HepG2 (cell line): ENCODE results near the gene DDX50.
"Not testable (repeated sequence)": the region's sequence is repeated elsewhere in the genome, so short reads cannot be mapped to it uniquely, and the experiment has no call there.

ENCODE experiments used
- CEBPG ChIP-seq: IDR thresholded peaks from 2 replicates; pipeline ENCODE4 v1.6.1; 2016
- EZH2 ChIP-seq: conservative IDR thresholded peaks from 2 replicates; pipeline ENCODE4 v1.6.1; 2012; ENCODE audit warnings: mild to moderate bottlenecking, low read depth, low read length, moderate library complexity
- NRL ChIP-seq: sonication (generic); formaldehyde crosslinking; IDR thresholded peaks from 2 replicates; pipeline ENCODE4 v1.5.0; 2020; ENCODE audit warnings: missing genetic modification reagents, mild to moderate bottlenecking, moderate library complexity, borderline replicate concordance
- STAG1 ChIP-seq: sonication (generic); formaldehyde crosslinking; IDR thresholded peaks from 2 replicates; pipeline ENCODE4 v1.4.0; 2020; ENCODE audit warnings: missing genetic modification reagents
- TSC22D2 ChIP-seq: sonication (generic); formaldehyde crosslinking; IDR thresholded peaks from 2 replicates; pipeline ENCODE4 v1.5.1; 2020; ENCODE audit warnings: missing genetic modification reagents, mild to moderate bottlenecking, borderline replicate concordance
- ZBTB42 ChIP-seq: sonication (generic); formaldehyde crosslinking; IDR thresholded peaks from 2 replicates; pipeline ENCODE4 v1.5.0; 2020; ENCODE audit warnings: mild to moderate bottlenecking, missing genetic modification reagents
- ZNF143 ChIP-seq: sonication (generic); formaldehyde crosslinking; IDR thresholded peaks from 2 replicates; pipeline ENCODE4 v1.4.0; 2020; ENCODE audit warnings: missing genetic modification reagents
- TF ChIP-seq, protein P1 (sequence below): sonication (generic); formaldehyde crosslinking; IDR thresholded peaks from 2 replicates; pipeline ENCODE4 v1.4.0; 2020; ENCODE audit warnings: missing genetic modification reagents, mild to moderate bottlenecking, borderline replicate concordance
- TF ChIP-seq, protein P2 (sequence below): IDR thresholded peaks from 2 replicates; pipeline ENCODE4 v1.6.1; 2016; ENCODE audit warnings: mild to moderate bottlenecking, missing biosample characterization, missing genetic modification reagents
- TF ChIP-seq, protein P3 (sequence below): sonication (generic); formaldehyde crosslinking; IDR thresholded peaks from 2 replicates; pipeline ENCODE4 v1.5.0; 2020; ENCODE audit warnings: mild to moderate bottlenecking, missing genetic modification reagents, moderate library complexity

DNA sequence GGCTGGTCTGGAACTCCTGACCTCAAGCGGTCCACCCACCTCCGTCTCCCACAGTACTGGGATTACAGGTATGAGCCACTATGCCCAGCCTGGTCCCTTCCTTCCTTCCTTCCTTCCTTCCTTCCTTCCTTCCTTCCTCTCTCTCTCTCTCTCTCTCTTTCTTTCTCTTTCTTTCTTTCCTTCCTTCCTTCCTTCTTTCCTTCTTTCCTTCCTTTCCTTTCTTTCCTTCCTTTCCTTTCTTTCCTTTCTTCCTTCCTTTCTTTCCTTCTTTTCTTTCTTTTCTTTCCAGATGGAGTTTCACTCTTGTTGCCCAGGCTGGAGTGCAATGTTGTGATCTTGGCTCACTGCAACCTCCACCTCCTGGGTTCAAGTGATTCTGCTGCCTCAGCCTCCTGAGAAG is 28.0 kb downstream of the DDX50 start:
- TF ChIP-seq NRL (CRISPR knock-in tag); EZH2; TSC22D2 (CRISPR knock-in tag); CEBPG (CRISPR knock-in tag); ZBTB42; ZNF143 (CRISPR knock-in tag); STAG1 (CRISPR knock-in tag): not testable (repeated sequence)
- TF ChIP-seq, protein P1, sequence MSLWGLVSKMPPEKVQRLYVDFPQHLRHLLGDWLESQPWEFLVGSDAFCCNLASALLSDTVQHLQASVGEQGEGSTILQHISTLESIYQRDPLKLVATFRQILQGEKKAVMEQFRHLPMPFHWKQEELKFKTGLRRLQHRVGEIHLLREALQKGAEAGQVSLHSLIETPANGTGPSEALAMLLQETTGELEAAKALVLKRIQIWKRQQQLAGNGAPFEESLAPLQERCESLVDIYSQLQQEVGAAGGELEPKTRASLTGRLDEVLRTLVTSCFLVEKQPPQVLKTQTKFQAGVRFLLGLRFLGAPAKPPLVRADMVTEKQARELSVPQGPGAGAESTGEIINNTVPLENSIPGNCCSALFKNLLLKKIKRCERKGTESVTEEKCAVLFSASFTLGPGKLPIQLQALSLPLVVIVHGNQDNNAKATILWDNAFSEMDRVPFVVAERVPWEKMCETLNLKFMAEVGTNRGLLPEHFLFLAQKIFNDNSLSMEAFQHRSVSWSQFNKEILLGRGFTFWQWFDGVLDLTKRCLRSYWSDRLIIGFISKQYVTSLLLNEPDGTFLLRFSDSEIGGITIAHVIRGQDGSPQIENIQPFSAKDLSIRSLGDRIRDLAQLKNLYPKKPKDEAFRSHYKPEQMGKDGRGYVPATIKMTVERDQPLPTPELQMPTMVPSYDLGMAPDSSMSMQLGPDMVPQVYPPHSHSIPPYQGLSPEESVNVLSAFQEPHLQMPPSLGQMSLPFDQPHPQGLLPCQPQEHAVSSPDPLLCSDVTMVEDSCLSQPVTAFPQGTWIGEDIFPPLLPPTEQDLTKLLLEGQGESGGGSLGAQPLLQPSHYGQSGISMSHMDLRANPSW (CRISPR knock-in tag): not testable (repeated sequence)
- TF ChIP-seq, protein P2, sequence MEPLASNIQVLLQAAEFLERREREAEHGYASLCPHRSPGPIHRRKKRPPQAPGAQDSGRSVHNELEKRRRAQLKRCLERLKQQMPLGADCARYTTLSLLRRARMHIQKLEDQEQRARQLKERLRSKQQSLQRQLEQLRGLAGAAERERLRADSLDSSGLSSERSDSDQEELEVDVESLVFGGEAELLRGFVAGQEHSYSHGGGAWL (CRISPR knock-in tag): not testable (repeated sequence)
- TF ChIP-seq, protein P3, sequence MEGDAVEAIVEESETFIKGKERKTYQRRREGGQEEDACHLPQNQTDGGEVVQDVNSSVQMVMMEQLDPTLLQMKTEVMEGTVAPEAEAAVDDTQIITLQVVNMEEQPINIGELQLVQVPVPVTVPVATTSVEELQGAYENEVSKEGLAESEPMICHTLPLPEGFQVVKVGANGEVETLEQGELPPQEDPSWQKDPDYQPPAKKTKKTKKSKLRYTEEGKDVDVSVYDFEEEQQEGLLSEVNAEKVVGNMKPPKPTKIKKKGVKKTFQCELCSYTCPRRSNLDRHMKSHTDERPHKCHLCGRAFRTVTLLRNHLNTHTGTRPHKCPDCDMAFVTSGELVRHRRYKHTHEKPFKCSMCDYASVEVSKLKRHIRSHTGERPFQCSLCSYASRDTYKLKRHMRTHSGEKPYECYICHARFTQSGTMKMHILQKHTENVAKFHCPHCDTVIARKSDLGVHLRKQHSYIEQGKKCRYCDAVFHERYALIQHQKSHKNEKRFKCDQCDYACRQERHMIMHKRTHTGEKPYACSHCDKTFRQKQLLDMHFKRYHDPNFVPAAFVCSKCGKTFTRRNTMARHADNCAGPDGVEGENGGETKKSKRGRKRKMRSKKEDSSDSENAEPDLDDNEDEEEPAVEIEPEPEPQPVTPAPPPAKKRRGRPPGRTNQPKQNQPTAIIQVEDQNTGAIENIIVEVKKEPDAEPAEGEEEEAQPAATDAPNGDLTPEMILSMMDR (CRISPR knock-in tag): not testable (repeated sequence)
